GM20431 (cell line): ENCODE measurements around the gene PTPN1.

Experiments used
- in situ Hi-C: fragments of 300-500 bp; cut with MseI, MboI; formaldehyde crosslinking; loops from one replicate; pipeline ENCODE4 v1.15.0; 2020; ENCODE audit warnings: low sequenced_read_pairs; ENCODE audit not compliant: unreplicated experiment

PTPN1 gene

GRCh38 chr20:50569864-50570836 is 60.0 kb downstream of the PTPN1 start:
- in situ Hi-C loops, result loop anchor here (10.0 kb wide), 1 partner anchor 65 kb away; no protein-coding TSS in a partner anchor

GRCh38 chr20:50571466-50571865 is 61.3 kb downstream of the PTPN1 start:
- in situ Hi-C loops, result loop anchor here (10.0 kb wide), 1 partner anchor 67 kb away; no protein-coding TSS in a partner anchor

GRCh38 chr20:50572938-50573777 is 63.0 kb downstream of the PTPN1 start:
- in situ Hi-C loops, result loop anchor here (10.0 kb wide), 1 partner anchor 68 kb away; no protein-coding TSS in a partner anchor

- in situ Hi-C loops, result loop anchor here (10.0 kb wide), 1 partner anchor 69 kb away; no protein-coding TSS in a partner anchor
These were observed 63.9 kb downstream of the PTPN1 start for GRCh38 chr20:50574108-50574507.

GRCh38 chr20:50574586-50574985 is 64.4 kb downstream of the PTPN1 start:
- in situ Hi-C loops, result loop anchor here (10.0 kb wide), 1 partner anchor 70 kb away; no protein-coding TSS in a partner anchor

GRCh38 chr20:50575865-50576720 is 65.9 kb downstream of the PTPN1 start:
- in situ Hi-C loops, result loop anchor here (5.0 to 10.0 kb wide), 2 partner anchors 71 to 389 kb away; no protein-coding TSS in a partner anchor

- in situ Hi-C loops, result loop anchor here (5.0 to 10.0 kb wide), 2 partner anchors 73 to 390 kb away; no protein-coding TSS in a partner anchor
These were observed 67.2 kb downstream of the PTPN1 start for GRCh38 chr20:50577175-50578018.

- in situ Hi-C loops, result loop anchor here (5.0 to 10.0 kb wide), 2 partner anchors 73 to 391 kb away; no protein-coding TSS in a partner anchor
These were observed 68.0 kb downstream of the PTPN1 start for GRCh38 chr20:50578061-50578777.

- in situ Hi-C loops, result loop anchor here (5.0 to 10.0 kb wide), 2 partner anchors 74 to 391 kb away; no protein-coding TSS in a partner anchor
These were observed 68.6 kb downstream of the PTPN1 start for GRCh38 chr20:50578778-50579165.

- in situ Hi-C loops, result loop anchor here (5.0 to 10.0 kb wide), 2 partner anchors 75 to 392 kb away; no protein-coding TSS in a partner anchor
These were observed 69.3 kb downstream of the PTPN1 start for GRCh38 chr20:50579511-50579910.

- in situ Hi-C loops, result no loop called here
These were observed 70.0 kb downstream of the PTPN1 start for GRCh38 chr20:50580016-50580747.

GRCh38 chr20:50580842-50581544 is 70.8 kb downstream of the PTPN1 start:
- in situ Hi-C loops, result no loop called here

GRCh38 chr20:50582092-50582491 is 71.9 kb downstream of the PTPN1 start:
- in situ Hi-C loops, result no loop called here

GRCh38 chr20:50582591-50583234 is 72.5 kb downstream of the PTPN1 start:
- in situ Hi-C loops, result no loop called here

- in situ Hi-C loops, result no loop called here
These were observed 73.4 kb downstream of the PTPN1 start for GRCh38 chr20:50583442-50584150.
